ENCODE measurements around the gene MYLIP. TPM values are rescaled to one million over a fixed set of nuclear protein-coding genes. Genes with fewer than 3 reads are reported as not detected.

MYLIP gene
- total and polyA plus RNA-seq, 2 experiments from 2014 or later, result 26.7 to 33.8 TPM

DNA sequence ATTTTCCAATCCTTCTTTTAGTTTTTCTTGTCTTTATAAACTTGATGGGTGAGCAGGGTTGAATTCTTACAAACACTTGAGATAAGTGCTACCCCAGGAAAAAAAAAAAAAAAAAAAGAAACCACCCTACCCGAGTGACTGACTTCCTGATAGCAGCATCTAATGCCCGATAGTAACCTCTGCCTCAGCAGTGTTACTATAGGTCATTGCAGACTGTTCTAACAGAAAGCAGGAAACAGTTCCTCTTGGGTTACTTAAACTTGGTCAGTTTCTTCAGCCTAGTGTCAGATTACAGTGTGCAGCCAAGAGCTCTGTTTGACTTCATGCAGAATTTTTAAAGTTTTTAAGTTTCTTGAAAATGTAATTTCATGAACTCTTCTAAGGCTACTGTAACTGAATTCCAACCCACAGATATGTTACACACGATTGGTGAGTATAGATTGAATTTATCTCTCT is 2.1 kb downstream of the MYLIP start:
- Mint-ChIP-seq H3K27ac (peak overlapping the region; percentile 92), H3K27me3 (ENCODE audit: insufficient read depth, low read depth, poor library complexity) (peaks cover 4% of the 10 kb centered on the region), H3K36me3 (ENCODE audit: low read depth) (peaks cover 49% of the 10 kb centered on the region), H3K4me1 (peaks cover 40% of the 10 kb centered on the region), H3K4me3 (peak overlapping the region; percentile 92), H3K9me3 (peaks cover 3% of the 10 kb centered on the region; the same call in 2 of the 3 replicates)
- TF ChIP-seq REST (IDR thresholded peaks at IDR 0.05; ENCODE audit: unreplicated experiment), result no peak
- TF ChIP-seq ZNF331 (CRISPR knock-in tag; IDR thresholded peaks at IDR 0.05; ENCODE audit: low read depth), result no peak
- TF ChIP-seq JUNB (IDR thresholded peaks at IDR 0.05; ENCODE audit: unreplicated experiment), result no peak
- TF ChIP-seq STAT1 (IDR thresholded peaks at IDR 0.05; ENCODE audit: unreplicated experiment), result no peak
- no peak for TF ChIP-seq ZNF462 (CRISPR knock-in tag; IDR thresholded peaks at IDR 0.05)
- TF ChIP-seq, protein P1, sequence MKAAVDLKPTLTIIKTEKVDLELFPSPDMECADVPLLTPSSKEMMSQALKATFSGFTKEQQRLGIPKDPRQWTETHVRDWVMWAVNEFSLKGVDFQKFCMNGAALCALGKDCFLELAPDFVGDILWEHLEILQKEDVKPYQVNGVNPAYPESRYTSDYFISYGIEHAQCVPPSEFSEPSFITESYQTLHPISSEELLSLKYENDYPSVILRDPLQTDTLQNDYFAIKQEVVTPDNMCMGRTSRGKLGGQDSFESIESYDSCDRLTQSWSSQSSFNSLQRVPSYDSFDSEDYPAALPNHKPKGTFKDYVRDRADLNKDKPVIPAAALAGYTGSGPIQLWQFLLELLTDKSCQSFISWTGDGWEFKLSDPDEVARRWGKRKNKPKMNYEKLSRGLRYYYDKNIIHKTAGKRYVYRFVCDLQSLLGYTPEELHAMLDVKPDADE (IDR thresholded peaks at IDR 0.05), result no peak
- no peak for TF ChIP-seq ZNF114 (CRISPR knock-in tag; IDR thresholded peaks at IDR 0.05)
- TF ChIP-seq POLR2AphosphoS5 (IDR thresholded peaks at IDR 0.05; ENCODE audit: low read depth), result no peak
- ATAC-seq (peak; percentile 50), DNase-seq (ENCODE audit: low spot score) (peak; percentile 80)
- Histone ChIP-seq H3K79me2 (replicated peaks; ENCODE audit: insufficient read depth) (peaks cover 65% of the 10 kb centered on the region), H3K4me3 (peak overlapping the region; percentile 88), H3K36me3 (ENCODE audit: insufficient read depth) (peaks cover 4% of the 10 kb centered on the region; the same call in 1 of the 2 replicates), H3K4me2 (peak overlapping the region; percentile 96), H4K20me1 (replicated peaks; ENCODE audit: insufficient read depth) (peaks cover 35% of the 10 kb centered on the region), H3K27ac (ENCODE audit: low read depth) (peak overlapping the region; percentile 4; the same call in 1 of the 2 replicates), H3K4me1 (ENCODE audit: insufficient read depth) (peaks cover 37% of the 10 kb centered on the region), H3F3A (replicated peaks; ENCODE audit: low read depth) (no peaks in the 10 kb centered on the region), H3K9me2 (ENCODE audit: insufficient read depth) (no peaks in the 10 kb centered on the region), H2AFZ (no peak overlapping the region), H3K27me3 (ENCODE audit: insufficient read depth) (no peaks in the 10 kb centered on the region)
